NCI-H2107 treated with DMSO at 0.1 percent for 48 hours (cell line): ENCODE measurements around the gene PRR36.

ENCODE experiments used
- DNase-seq: peaks from one replicate; lab custom pipeline; 2025; ENCODE audit not compliant: unreplicated experiment; lab: John Stamatoyannopoulos, UW

PRR36 gene

DNA sequence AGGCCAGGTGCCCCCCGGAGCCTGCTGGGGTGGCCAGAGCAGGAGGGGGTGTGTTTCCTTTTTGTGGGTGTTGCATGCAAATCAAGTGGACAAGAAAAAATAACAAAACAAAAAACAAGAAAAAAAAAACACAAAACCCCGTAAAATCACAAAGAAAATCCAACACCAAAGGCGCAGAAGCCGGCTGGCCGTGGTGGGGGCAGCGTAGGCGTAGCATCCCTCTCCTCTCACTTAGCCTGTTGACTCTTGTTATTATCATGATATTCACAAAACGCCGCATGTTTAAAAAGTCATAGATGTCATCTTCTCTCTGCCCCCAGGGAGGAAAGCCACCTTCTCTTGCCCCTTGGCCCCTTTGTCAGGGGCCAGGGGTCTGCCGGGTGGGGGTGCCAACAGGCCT is 39.5 kb upstream of the PRR36 start:
- no peak for DNase-seq

DNA sequence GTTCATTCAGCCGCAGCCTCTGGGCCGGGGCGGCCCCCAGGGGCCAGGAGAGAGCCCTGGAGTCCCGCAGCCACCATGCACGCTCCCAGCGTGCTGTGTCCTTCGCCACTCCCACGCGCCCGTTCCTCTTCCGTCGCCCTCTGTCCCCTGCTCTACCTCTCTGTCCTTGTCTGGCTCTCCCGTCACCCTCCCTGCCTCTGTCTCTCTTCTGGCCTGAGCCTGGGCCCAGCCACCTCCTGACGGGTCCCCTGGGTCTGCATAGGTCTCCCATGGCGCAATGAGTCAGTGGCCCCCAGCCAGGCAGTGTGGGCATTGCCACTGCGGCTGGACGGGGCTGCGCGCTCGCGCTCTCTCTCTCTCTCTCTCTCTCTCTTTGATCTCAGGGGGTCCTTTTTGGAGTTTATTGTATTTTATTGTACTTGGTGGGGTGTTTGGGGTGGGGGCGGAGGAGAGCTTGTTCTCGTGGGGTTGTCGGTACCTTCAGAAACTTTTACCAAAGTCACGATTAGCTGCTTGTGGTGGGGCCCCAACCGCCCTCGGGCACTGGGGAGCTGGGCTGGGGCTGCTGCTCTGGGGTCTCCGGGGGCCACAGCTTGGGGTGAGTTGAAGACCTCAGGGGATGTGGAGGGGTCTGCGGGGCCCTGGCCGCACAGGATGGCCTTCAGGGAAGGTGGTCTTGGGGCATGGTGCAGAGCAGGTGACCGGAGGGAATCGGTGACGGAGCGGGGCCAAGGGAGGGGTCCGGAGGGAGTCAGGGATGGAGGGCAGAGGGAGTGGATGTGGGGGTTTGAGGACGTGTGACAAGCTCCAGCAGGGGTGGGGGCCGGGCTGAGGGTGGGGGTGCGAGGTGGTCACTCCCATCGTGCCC is 38.7 kb upstream of the PRR36 start:
- no peak for DNase-seq

DNA sequence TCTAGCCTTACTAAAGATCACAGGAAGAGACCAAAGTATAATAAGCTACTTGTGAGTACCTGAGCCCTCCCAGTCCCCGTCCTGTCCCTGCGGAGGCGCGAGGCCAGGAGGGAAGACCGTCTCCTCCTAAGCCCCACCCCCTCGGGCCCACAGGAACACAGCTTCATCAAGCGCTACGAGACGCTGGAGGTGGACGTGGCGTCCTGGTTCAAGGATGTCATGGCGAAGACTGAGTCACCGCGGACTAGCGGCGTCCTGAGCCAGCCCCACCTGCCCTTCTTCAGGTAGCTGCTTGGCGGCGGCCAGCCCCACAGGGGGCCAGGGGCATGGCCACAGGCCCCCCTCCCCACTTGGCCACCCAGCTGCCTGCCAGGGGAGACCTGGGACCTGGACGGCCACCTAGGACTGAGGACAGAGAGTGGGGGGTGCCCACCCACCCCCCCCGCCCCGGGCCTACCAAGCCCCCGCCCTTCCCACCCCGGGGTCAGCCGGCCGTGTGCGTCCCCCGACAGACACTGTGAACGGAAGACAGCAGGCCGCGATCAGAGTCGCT is 38.0 kb upstream of the PRR36 start:
- no peak for DNase-seq

DNA sequence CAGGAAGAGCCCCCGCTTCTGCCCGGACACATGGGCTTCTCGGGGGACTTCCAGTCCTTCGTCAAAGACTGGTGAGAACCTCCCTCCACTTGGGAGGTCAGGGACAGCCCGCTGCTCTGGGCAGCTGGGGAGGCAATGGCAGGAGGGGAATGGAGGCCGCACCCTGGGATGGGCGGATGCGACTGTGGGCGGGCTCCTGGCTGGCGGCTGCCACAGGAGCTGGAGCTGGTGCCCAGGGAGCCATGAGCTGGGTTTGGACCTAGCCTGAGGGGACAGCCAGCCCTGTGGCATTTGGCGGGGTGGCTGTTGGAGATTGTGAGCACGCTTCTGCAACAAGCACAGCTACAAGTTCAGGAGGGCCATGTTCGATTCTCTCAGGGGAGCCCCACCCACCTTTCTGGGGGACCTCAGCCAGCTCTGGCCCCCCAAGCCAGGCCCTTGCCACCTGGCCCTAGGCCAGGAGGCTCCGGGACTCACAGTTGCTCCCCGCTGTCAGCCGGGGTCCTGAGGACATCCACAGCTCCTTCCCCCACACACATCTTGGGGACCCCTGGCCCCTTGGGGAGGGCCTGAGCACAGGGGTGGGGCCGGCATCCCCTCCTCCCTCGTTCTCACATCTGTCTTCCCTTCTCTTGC is 37.4 kb upstream of the PRR36 start:
- DNase-seq, result no peak

DNA sequence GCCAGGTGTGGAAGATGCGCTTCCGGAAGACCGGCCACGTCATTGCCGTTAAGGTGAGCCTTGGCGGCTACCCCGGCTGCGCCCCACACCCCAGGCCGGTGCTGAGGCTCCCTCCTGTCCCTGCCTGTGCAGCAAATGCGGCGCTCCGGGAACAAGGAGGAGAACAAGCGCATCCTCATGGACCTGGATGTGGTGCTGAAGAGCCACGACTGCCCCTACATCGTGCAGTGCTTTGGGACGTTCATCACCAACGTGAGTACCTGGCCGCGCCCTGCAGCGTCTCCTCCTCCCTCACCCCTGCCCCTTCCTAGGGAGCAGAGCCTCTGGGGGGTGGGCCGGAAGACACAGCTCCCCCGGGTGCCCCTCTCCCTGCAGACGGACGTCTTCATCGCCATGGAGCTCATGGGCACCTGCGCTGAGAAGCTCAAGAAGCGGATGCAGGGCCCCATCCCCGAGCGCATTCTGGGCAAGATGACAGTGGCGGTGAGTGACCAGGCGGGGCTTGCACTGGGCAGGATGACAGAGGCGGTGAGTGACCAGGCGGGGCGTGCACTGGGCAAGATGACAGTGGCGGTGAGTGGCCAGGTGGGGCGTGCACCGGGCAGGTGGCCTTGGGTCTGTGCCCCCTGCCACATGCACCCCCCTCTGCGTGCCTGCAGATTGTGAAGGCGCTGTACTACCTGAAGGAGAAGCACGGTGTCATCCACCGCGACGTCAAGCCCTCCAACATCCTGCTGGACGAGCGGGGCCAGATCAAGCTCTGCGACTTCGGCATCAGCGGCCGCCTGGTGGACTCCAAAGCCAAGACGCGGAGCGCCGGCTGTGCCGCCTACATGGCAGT is 36.4 kb upstream of the PRR36 start:
- DNase-seq, result no peak

DNA sequence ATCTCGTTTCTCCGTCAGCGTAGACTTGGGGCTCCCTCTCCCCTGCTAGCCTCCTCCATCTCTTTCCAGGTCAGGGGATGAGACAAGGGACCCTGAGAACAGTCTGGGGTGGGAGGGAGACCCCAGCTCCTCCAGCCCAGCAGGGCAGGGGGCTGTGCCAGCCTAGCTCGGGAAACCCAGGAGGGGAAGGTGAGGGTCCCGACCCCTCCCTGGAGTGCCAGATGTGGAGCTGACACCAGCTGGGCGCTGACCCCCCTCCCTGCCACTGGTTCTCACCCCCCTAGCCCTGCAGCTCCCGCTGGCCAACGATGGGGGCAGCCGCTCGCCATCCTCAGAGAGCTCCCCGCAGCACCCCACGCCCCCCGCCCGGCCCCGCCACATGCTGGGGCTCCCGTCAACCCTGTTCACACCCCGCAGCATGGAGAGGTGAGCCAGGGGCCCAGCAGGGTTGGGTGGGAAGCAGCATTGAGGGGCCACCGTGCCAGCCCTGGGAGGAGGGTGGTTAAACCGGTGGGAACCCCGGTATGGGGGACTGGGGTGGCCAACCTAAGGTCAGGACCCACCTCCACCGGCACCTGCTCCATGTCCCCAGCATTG is 35.4 kb upstream of the PRR36 start:
- DNase-seq, result no peak

DNA sequence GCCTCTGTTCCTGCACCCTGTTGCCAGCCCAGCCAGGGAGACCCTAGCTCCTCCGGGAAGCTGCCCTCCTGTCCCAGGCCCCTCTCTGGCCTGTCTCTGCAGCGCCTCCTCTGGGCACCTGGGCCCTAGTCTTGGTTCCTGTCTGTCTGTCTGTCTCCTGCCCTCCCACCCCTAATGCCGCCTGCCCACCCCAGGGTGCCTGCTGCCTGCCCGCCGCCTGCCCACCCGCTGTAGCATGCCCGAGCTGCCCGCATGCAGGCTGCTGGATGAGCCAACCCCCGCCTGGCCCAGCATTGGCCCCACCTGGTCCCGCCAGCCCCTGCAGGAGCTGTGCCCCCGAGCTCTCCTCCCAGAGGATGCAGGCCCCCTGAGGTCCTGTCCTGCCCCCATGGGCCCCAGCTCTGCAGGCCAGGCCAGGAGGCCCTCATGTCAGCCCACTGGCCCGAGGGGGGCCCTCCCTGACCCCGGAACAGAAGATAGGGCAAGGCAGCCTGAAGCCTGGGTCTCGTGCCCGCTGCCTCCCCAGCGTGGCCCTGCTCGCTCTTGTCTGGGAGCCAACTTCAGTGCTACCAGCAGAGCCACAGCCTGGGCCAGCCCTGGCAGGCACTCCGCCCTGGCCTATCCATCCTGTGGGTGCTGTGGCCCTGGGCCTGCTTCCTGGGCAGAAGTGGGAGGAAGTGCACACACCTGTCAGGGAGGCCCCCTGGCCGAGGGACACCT is 34.7 kb upstream of the PRR36 start:
- DNase-seq, result no peak

DNA sequence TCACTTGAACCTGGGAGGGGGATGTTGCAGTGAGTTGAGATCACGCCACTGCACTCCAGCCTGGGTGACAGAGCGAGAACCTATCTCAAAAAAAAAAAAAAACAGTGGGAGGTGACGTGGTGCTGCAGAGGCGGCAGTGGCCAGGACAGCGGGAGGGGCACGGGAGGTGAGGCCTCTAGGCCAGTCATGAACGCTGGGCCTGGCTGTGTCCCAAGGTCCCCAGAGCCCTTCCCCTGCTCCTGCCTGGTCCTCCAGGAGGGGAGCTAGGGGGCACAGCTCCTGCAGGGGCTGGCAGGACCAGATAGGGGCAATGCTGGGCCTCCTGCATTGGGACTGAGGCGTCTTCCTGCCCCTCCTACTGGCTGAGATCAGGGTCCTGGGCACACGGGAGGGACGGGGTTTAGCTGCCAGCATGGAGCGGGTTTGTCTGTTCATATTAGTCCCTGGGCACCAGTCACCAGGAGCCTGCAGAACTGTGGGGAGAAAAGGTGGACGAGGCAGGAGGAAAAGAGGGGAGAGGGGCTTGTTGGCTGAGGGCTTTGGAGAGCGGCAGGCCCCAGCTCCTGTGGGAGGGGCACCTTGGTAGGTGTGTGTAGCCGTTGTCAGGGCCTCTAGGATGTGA is 34.0 kb upstream of the PRR36 start:
- no peak for DNase-seq

DNA sequence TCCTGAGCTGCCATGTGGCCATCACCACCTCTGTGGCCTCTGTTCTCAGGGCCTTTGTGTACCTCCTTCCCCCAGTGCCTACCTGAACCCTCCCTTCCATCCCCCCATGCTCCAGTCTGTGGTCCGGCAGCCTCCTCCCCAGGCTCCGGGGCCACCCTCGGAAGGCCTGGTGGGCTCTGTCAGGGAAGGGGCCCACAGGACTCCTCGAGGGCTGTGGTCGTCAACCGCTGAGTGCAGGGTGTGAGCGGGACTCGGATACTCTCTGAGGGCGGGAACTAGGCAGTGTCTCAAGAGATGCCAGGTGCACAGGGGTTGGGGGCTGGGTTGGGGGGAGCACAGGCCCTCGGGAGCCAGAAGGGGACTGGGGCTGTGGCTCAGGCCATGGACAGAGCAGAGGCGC is 33.4 kb upstream of the PRR36 start:
- no peak for DNase-seq

DNA sequence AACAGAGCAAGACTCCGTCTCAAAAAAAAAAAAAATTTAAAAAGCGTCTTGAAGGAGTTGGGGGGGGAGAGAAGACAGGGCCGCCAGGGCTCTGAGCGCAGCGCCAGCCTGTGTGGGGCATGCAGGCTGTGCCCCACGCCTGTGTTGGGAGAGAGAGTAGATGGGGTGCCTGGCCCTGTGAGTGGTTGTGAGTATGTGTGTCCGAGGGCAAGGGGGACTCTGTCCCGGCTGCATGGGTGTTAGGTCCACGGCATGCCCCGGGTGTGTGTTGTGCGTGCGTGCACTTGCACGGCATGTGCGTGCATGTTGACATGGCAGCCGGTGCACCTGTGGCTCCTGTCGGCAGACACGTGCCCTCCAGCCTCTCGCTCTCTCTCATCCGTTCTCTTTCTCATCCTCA is 32.9 kb upstream of the PRR36 start:
- no peak for DNase-seq

DNA sequence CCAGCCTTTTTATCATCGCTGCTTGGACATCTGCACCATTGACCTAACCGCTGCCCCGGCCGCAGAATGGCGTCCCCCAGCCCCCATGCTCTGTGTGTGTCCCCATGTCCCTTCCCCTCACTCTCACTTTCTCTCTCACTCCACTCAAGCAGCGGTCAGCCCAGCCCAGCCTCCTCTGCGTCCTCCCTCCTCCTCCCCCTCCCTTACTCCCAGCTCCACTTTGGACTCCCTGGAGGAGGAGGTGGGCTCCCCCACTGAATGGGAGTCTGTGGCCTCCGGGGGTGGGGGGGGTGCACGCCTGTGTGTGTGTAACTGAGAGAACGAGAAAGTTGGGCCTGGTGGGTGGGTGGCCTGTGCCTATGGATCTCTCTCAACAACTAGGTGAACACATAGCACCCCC is 31.7 kb upstream of the PRR36 start:
- no peak for DNase-seq

DNA sequence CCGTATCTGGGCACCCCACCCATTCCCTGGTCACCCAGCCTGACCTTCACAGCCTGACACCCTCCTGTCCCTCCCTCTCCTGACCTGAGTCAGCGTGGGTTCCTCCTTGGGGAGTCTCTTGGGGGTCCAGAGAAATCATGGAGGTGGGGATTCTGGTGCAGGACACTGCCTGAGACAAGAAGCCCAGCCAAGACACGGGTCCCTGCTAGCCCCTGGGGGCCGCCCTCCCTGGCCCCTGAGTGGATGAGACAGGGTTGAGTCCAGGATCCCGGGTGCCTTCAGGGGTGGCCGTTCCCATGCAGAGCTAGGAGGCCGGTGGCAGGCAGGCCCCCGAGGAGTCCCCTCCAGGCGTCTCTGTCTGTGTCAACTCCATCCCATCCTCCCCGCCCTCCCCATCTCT is 31.1 kb upstream of the PRR36 start:
- DNase-seq, result no peak

DNA sequence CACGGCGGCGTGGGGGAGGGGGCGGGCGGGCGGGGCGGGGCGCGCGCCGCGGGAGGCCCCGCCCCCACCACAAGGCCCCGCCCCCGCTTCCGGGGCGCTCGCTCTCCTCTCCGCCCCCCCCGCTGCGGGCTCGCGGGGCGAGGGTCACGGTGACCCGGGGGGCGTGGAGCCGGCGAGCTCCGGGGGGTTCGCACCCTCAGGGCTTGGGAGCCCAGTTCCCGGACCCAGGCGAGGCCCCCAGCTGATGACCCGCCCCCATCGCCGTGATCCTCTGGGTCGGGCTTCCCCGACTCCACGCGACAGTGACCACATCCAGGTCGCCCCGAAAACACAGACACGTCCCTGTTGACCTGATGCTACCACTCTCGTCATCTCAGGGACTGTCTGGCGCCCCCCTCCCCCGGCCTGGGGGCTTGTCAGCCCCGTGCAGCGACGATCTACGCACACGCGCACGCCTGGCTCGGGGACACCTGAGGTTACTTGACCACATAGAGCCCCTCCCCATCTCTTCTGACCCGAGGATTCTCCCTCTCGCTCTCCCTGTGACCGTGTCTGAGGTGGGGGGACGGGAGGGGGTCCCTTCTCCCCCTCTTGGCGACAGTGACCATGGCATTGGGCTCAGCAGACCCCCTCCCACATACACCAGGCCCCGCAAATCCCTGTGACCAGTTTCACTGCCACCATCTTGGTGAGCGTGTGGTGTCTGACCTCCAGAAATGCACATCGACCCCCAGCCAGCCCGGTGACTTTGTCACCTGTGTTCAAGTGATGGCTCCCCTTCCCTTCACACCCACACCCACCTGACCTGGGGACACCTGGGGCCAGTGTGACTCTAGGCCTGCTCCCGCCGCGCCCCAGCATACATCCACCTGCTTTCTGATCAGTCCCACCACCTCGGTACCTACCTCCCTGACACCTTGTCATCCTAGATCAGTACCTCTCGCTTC is 30.2 kb upstream of the PRR36 start:
- DNase-seq, result no peak

DNA sequence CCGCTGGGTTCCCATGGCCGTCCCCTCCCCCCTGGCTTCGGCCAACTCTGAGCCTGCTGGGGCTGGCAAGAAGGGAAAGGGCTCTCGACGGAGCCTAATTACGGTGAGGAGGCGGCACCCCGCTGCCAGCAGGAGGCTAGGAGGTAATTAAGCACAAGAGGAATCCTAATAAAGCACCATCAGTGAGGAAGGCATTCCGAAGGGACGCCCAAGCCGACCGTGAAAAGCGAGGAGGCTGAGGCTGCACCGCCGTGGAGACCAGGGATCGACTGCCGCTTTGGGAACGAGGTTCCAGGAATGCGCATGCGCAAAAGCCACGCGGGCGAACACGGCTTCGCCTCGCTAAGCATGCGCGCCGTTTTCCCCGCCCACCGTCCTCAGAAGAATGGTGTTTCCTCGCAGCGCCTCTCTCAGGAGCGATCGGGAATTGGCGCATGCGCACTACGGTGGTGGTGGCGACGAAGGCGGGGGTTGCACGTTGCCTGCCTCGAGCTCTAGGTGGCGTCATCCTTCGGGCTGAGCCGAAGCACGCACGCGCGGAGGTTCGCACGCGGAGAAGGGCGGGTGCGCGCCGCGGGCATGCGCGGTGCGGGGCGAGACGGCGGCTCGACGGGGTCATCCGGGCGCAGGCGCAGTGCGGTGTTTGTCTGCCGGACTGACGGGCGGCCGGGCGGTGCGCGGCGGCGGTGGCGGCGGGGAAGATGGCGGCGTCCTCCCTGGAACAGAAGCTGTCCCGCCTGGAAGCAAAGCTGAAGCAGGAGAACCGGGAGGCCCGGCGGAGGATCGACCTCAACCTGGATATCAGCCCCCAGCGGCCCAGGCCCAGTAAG is 29.3 kb upstream of the PRR36 start, which contains the start of gene MAP2K7:
Gene MAP2K7 (plus strand): TSS at position 634 of the 830 bp plus-strand sequence. CDS start 68 bp downstream, at position 702.
- DNase-seq, result peak; percentile 98

DNA sequence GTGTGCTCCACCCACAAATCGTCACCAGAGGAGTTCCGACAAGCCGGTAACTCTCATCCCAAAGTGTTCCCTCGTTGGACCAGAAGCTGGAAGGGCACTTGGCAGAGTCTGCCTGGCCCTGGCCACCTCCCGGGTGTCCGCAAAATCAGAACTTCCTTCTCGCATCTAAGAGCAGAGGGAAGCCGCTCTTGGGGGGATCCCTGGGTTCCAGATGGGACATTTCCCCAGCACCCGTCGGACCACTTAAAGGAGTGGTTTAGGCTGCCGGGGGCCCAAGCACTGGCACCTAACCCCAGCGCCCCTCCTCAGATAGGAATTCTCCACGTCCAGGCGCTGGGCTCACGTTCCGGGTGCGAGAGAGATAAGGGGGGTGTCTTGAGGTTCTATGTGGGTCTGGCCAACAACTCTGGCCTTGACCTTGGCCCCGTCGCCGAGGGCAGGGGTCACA is 28.6 kb upstream of the PRR36 start:
- DNase-seq, result no peak

DNA sequence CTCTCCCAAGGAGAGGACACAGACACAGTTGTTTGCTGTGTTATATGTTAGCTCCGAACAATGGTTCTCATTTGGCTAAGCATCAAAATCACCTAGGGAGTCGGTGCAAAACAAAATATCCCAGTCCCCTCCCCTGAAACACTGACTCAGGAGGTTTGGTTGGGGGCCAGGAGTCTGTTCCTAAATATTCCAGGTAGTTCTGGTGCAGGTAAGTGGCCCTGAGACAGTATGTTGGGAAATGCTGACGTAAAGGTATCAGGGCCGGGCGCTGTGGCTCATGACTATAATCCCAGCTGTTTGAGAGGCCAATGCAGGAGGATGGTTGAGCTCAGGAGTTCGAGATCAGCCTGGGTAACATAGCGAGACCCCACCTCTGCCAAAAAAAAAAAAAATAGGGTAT is 27.1 kb upstream of the PRR36 start:
- no peak for DNase-seq

DNA sequence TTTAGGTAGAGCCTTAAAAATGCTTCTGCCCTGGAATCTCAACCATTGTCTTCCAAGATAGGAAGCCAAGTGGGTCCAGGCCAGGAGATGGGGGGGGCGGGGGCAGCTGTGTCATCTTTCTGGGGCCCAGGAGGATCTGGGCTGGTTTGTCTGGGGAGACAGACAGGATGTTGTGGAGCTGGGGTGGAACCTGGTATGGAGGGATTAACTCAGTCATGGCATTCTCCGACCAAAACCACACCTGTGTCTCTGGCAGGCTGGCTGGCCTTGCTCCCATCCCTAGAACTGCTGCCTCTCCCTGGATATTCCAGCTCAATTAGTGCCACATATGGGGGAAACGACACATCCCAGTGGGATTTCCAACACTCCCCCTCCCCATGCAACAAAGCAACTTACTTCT is 26.7 kb upstream of the PRR36 start:
- no peak for DNase-seq

DNA sequence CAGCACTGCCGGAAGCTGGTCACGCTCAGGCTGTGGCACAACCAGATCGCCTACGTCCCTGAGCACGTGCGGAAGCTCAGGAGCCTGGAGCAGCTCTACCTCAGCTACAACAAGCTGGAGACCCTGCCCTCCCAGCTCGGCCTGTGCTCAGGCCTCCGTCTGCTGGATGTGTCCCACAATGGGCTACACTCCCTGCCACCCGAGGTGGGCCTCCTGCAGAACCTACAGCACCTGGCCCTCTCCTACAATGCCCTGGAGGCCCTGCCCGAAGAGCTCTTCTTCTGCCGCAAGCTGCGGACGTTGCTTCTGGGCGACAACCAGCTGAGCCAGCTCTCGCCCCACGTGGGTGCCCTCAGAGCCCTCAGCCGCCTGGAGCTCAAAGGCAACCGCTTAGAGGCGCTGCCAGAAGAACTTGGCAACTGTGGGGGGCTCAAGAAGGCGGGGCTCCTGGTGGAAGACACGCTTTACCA is 26.2 kb upstream of the PRR36 start:
- no peak for DNase-seq
